Measurements from ENCODE around the gene TSPAN14. TPM values are rescaled to one million over a fixed set of nuclear protein-coding genes. Genes with fewer than 3 reads are reported as not detected.
A peak's percentile ranks its signal among the peaks of the same experiment; 100 is the strongest.

The TSPAN14 gene
- total RNA-seq, 2 experiments from 2014 or later, result 167 to 168 TPM

DNA sequence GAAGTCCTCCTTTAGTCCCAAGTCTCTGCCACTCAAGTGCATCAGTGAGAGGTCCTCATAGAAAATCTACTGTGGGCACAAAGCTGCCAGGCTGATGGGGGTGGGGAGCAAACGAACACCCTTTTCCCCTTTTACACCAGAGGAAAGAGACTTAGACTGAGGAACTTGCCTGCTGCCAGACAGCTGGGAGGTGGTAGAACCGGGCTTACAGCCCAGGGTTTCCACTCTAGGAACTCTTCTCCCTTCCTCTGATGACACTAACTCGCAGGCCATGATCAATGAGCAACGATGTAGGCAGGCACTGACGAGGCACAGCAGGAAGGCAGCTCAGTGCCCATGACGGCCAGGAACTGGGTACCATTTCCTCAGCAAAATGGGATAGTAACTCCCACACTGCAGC, 72.6 kb downstream of the TSPAN14 start:
- H3K4me3 Mint-ChIP-seq, result peak overlapping the region; percentile 35
- intact Hi-C loops (cut with DNase I, micrococcal nuclease), result no loop called here
- Histone ChIP-seq H3K27me3 (ENCODE audit: control insufficient read depth in 1 of 2, insufficient read depth in 2 of 2, low read length in 2 of 2) (no peaks in the 10 kb centered on the region), H3K9me3 (ENCODE audit: control insufficient read depth in 1 of 2, insufficient read depth in 1 of 2, low read length in 2 of 2) (no peaks in the 10 kb centered on the region), H3K27ac (ENCODE audit: low read depth in 1 of 2, low read length in 2 of 2) (peak overlapping the region; percentile 41 to 44), H3K4me1 (ENCODE audit: insufficient read depth, low read length) (peaks cover 78% of the 10 kb centered on the region), H3K36me3 (ENCODE audit: insufficient read depth, low read length) (peaks cover 12% of the 10 kb centered on the region), H3K4me3 (ENCODE audit: low read length) (no peak overlapping the region)
- H3K27me3 Mint-ChIP-seq, result no peaks in the 10 kb centered on the region
- ATAC-seq (ENCODE audit: poor library complexity), result no peak
- CTCF ChIA-PET, result interaction anchor here (1.3 to 2.5 kb wide), 2 partner anchors 10 to 21 kb away, joined by 3 to 8 read pairs; no protein-coding TSS in a partner anchor
- peak in 3 of 14 experiments; percentile 34 to 40 (median 39) for DNase-seq
- POLR2A ChIA-PET, result interaction anchor here (0.9 to 2.2 kb wide), 5 partner anchors 14 to 68 kb away, joined by 3 to 6 read pairs (median 5); no protein-coding TSS in a partner anchor
- H3K9me3 Mint-ChIP-seq, result no peaks in the 10 kb centered on the region
- H3K36me3 Mint-ChIP-seq (ENCODE audit: low read depth), result no peaks in the 10 kb centered on the region
- peak overlapping the region; percentile 81 for H3K27ac Mint-ChIP-seq
- peaks cover 88% of the 10 kb centered on the region for H3K4me1 Mint-ChIP-seq (ENCODE audit: low read depth)
- TF ChIP-seq, protein P1, sequence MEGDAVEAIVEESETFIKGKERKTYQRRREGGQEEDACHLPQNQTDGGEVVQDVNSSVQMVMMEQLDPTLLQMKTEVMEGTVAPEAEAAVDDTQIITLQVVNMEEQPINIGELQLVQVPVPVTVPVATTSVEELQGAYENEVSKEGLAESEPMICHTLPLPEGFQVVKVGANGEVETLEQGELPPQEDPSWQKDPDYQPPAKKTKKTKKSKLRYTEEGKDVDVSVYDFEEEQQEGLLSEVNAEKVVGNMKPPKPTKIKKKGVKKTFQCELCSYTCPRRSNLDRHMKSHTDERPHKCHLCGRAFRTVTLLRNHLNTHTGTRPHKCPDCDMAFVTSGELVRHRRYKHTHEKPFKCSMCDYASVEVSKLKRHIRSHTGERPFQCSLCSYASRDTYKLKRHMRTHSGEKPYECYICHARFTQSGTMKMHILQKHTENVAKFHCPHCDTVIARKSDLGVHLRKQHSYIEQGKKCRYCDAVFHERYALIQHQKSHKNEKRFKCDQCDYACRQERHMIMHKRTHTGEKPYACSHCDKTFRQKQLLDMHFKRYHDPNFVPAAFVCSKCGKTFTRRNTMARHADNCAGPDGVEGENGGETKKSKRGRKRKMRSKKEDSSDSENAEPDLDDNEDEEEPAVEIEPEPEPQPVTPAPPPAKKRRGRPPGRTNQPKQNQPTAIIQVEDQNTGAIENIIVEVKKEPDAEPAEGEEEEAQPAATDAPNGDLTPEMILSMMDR (IDR thresholded peaks at IDR 0.05), result no peak

DNA sequence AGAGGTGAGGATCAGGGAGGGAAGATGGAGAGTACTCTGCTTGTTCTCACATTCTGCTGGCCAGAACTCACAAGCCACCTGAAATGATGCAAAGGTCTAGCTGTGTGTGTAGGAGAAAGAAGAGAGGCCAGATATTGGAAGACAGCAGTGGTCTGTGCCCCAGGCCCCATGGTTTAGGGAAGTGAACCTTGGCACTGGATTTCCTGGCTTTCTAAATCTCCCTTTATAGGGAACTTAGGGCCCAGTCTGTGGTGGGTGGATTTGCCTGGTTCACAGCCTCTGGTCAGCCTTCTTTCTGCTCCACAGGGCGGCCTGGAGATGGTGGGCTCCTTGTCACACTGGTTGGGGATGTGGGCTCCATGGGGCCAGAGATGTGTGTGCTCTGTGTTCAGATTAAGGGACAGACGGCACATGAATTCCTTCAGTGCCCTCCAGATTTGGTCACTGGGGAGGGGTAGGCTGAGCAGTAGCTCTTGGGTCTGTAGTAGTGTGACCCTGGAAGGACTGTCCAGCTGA, 74.1 kb downstream of the TSPAN14 start:
- Histone ChIP-seq H3K4me1 (ENCODE audit: insufficient read depth, low read length) (peaks cover 86% of the 10 kb centered on the region), H3K4me3 (ENCODE audit: low read length) (no peak overlapping the region), H3K27ac (ENCODE audit: low read depth in 1 of 2, low read length in 2 of 2) (peak overlapping the region; percentile 2 to 73), H3K9me3 (ENCODE audit: control insufficient read depth in 1 of 2, insufficient read depth in 1 of 2, low read length in 2 of 2) (no peaks in the 10 kb centered on the region), H3K36me3 (ENCODE audit: insufficient read depth, low read length) (peaks cover 9% of the 10 kb centered on the region), H3K27me3 (ENCODE audit: control insufficient read depth in 1 of 2, insufficient read depth in 2 of 2, low read length in 2 of 2) (no peaks in the 10 kb centered on the region)
- ATAC-seq (ENCODE audit: poor library complexity) (no peak), DNase-seq (peak in 2 of 14 experiments; percentile 48 to 51)
- H3K9me3 Mint-ChIP-seq, result no peaks in the 10 kb centered on the region
- CTCF ChIA-PET, result interaction anchor here (2.5 kb wide), 1 partner anchor 23 kb away, joined by 8 read pairs; no protein-coding TSS in a partner anchor
- peaks cover 92% of the 10 kb centered on the region for H3K4me1 Mint-ChIP-seq (ENCODE audit: low read depth)
- POLR2A ChIA-PET, result interaction anchor here (0.9 to 1.3 kb wide), 2 partner anchors 8 to 69 kb away, joined by 3 to 4 read pairs; no protein-coding TSS in a partner anchor
- no peaks in the 10 kb centered on the region for H3K27me3 Mint-ChIP-seq
- intact Hi-C loops (cut with DNase I, micrococcal nuclease), result no loop called here
- no peaks in the 10 kb centered on the region for H3K36me3 Mint-ChIP-seq (ENCODE audit: low read depth)
- H3K27ac Mint-ChIP-seq, result peak overlapping the region; percentile 89
- H3K4me3 Mint-ChIP-seq, result no peak overlapping the region
- TF ChIP-seq, protein P1 (IDR thresholded peaks at IDR 0.05), result no peak

DNA sequence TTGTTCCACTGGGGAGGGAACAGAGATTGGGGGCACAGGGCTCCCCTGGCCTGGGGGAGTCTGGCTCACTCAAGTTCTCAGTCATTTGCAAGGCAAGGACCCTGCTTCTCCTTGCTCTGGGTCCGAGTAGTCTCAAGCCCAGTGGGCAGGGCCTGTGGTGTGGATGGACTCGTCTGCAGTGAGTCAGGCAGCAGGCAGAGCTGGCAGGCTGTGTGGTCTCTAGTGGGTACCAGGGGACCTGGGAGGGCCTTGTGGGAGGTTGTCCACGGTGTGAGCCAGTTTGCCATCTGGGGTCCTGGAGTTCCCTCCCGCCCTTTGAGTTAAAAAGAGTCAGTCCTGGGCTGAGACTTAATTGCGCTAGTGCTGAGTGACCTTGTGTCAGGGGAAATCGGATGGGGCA, 74.8 kb downstream of the TSPAN14 start:
- Mint-ChIP-seq H3K36me3 (ENCODE audit: low read depth) (no peaks in the 10 kb centered on the region), H3K4me1 (ENCODE audit: low read depth) (peaks cover 87% of the 10 kb centered on the region), H3K9me3 (no peaks in the 10 kb centered on the region), H3K27me3 (no peaks in the 10 kb centered on the region), H3K4me3 (peak overlapping the region; percentile 27), H3K27ac (peak overlapping the region; percentile 89)
- ChIA-PET CTCF (interaction anchor here (2.5 kb wide), 1 partner anchor 23 kb away, joined by 8 read pairs; no protein-coding TSS in a partner anchor), POLR2A (interaction anchor here (1.5 kb wide), 1 partner anchor 24 kb away, joined by 5 read pairs; no protein-coding TSS in a partner anchor)
- DNase-seq (no peak), ATAC-seq (ENCODE audit: poor library complexity) (no peak)
- Histone ChIP-seq H3K9me3 (ENCODE audit: control insufficient read depth in 1 of 2, insufficient read depth in 1 of 2, low read length in 2 of 2) (no peaks in the 10 kb centered on the region), H3K4me1 (ENCODE audit: insufficient read depth, low read length) (peaks cover 83% of the 10 kb centered on the region), H3K27ac (ENCODE audit: low read depth in 1 of 2, low read length in 2 of 2) (peak overlapping the region; percentile 2 to 73), H3K36me3 (ENCODE audit: insufficient read depth, low read length) (peaks cover 9% of the 10 kb centered on the region), H3K4me3 (ENCODE audit: low read length) (no peak overlapping the region), H3K27me3 (ENCODE audit: control insufficient read depth in 1 of 2, insufficient read depth in 2 of 2, low read length in 2 of 2) (no peaks in the 10 kb centered on the region)
- intact Hi-C loops (cut with DNase I, micrococcal nuclease), result no loop called here
- TF ChIP-seq, protein P1 (IDR thresholded peaks at IDR 0.05), result no peak
